Endothelial cell of umbilical vein (primary cell): ENCODE results near the gene NDRG2. TPM values are rescaled to one million over a fixed set of nuclear protein-coding genes. Genes with fewer than 3 reads are reported as not detected.

ENCODE experiments used
- BruUV-seq: library from RNA; stranded (reverse); fragments of 400-500 nt; replicated peaks from 2 replicates; lab custom pipeline; 2021; lab: Mats Ljungman, UMichigan
- CTCF ChIA-PET: fragments of 300-600, 350-600 bp; sonication (Branson Sonifier 250); formaldehyde crosslinking; loops from one replicate; lab custom pipeline; 2021; ENCODE audit warnings: antibody characterized with exemption, inconsistent platforms; lab: Charles Lee
- POLR2A ChIA-PET: fragments of 300-600, 350-600 bp; sonication (Branson Sonifier 250); formaldehyde crosslinking; loops from one replicate; lab custom pipeline; 2021; ENCODE audit warnings: antibody characterized with exemption, inconsistent platforms; lab: Charles Lee
- DNase-seq: peaks from one replicate; pipeline ENCODE4 v3.0.0-alpha.2; 2011; ENCODE audit warnings: low read depth, low spot score
- FAIRE-seq: peaks from 2 replicates; lab custom pipeline; 2011; peaks lifted over from hg19 to GRCh38; lab: Jason Lieb, UNC
- H2AFZ ChIP-seq: 2 replicates; pipeline ENCODE4 v1.6.0; 2012; ENCODE audit warnings: low read depth, low read length, control low read depth, inconsistent platforms
- H3K27ac ChIP-seq: 2 replicates; pipeline ENCODE4 v1.5.1; 2011; ENCODE audit warnings: low read depth, mild to moderate bottlenecking, control low read depth, low read length, moderate library complexity; ENCODE audit not compliant: insufficient read depth
- H3K27me3 ChIP-seq, 2 experiments: 2 replicates each; pipeline versions ENCODE4 v1.6.0 to v1.6.1; 2011; ENCODE audit warnings: low read length in 2 of 2, mixed read lengths in 1 of 2; ENCODE audit not compliant: control insufficient read depth in 2 of 2, insufficient read depth in 2 of 2
- H3K36me3 ChIP-seq, 2 experiments: 2 replicates in 1 of 2; 3 replicates in 1 of 2; pipeline ENCODE4 v1.5.1; 2011; ENCODE audit warnings: low read length in 2 of 2, mild to moderate bottlenecking in 1 of 2, moderate library complexity in 1 of 2; ENCODE audit not compliant: control insufficient read depth in 2 of 2, insufficient read depth in 2 of 2; ENCODE audit errors: extremely low read depth in 1 of 2
- H3K4me1 ChIP-seq: 3 replicates; pipeline ENCODE4 v1.5.1; 2011; ENCODE audit warnings: mild to moderate bottlenecking, low read length; ENCODE audit not compliant: control insufficient read depth, insufficient read depth; ENCODE audit errors: extremely low read depth
- H3K4me2 ChIP-seq: 2 replicates; pipeline ENCODE4 v1.6.1; 2011; ENCODE audit warnings: low read length, control low read depth, mixed read lengths; ENCODE audit not compliant: insufficient read depth
- H3K4me3 ChIP-seq, 3 experiments: fragments of 200-600 bp in 1 of 3; sonication (generic), shearing (Covaris generic) in 1 of 3; replicated peaks in 1 of 3; 2 replicates each; pipeline ENCODE4 v1.5.1; 2011 to 2016; ENCODE audit warnings: control low read depth in 3 of 3, low read length in 3 of 3, mild to moderate bottlenecking in 2 of 3, inconsistent platforms in 1 of 3, low read depth in 1 of 3, moderate library complexity in 1 of 3; ENCODE audit not compliant: insufficient read depth in 1 of 3
- H3K79me2 ChIP-seq: 2 replicates; pipeline ENCODE4 v1.6.0; 2012; ENCODE audit warnings: low read length, inconsistent platforms; ENCODE audit not compliant: control insufficient read depth, insufficient read depth
- H3K9ac ChIP-seq: replicated peaks from 2 replicates; pipeline ENCODE3; 2011; ENCODE audit warnings: low read length, control low read depth; ENCODE audit not compliant: insufficient read depth; ENCODE audit errors: extremely low read depth
- H3K9me1 ChIP-seq: replicated peaks from 3 replicates; pipeline ENCODE4 v1.6.0; 2011; ENCODE audit warnings: mild to moderate bottlenecking, low read length; ENCODE audit not compliant: control insufficient read depth, insufficient read depth; ENCODE audit errors: extremely low read depth
- H3K9me3 ChIP-seq: replicated peaks from 2 replicates; pipeline ENCODE4 v1.5.1; 2012; ENCODE audit warnings: low read length, inconsistent platforms; ENCODE audit not compliant: control insufficient read depth, insufficient read depth
- H4K20me1 ChIP-seq: replicated peaks from 2 replicates; pipeline ENCODE3; 2011; ENCODE audit warnings: mild to moderate bottlenecking, low read length; ENCODE audit not compliant: control insufficient read depth, insufficient read depth; ENCODE audit errors: extremely low read depth
- EZH2 ChIP-seq: IDR thresholded peaks from 2 replicates; pipeline ENCODE4 v1.6.1; 2012; ENCODE audit warnings: borderline replicate concordance, low read depth, mild to moderate bottlenecking, moderate library complexity, low read length, inconsistent platforms; ENCODE audit not compliant: severe bottlenecking
- FOS ChIP-seq: IDR thresholded peaks from 2 replicates; pipeline ENCODE4 v1.6.1; 2011; ENCODE audit warnings: mild to moderate bottlenecking, low read length, moderate library complexity, borderline replicate concordance; ENCODE audit not compliant: insufficient read depth
- GATA2 ChIP-seq: IDR thresholded peaks from 2 replicates; pipeline ENCODE4 v1.7.0; 2011; ENCODE audit warnings: low read depth, mild to moderate bottlenecking, moderate library complexity, mixed read lengths, low read length; ENCODE audit not compliant: insufficient read length, insufficient read depth
- JUN ChIP-seq: IDR thresholded peaks from 2 replicates; pipeline ENCODE4 v1.6.1; 2011; ENCODE audit warnings: borderline replicate concordance, low read depth; ENCODE audit not compliant: insufficient read length, insufficient read depth
- MYC ChIP-seq: IDR thresholded peaks from one replicate; pipeline ENCODE4 v1.6.1; 2011; ENCODE audit warnings: mild to moderate bottlenecking, low read depth, low read length
- POLR2A ChIP-seq: IDR thresholded peaks from 2 replicates; pipeline ENCODE4 v1.6.1; 2012; ENCODE audit warnings: low read depth, mild to moderate bottlenecking, control low read depth, low read length
- POLR2AphosphoS5 ChIP-seq: IDR thresholded peaks from 2 replicates; pipeline ENCODE4 v1.6.1; 2012; ENCODE audit warnings: low read depth, mild to moderate bottlenecking, control low read depth, low read length, moderate library complexity; ENCODE audit not compliant: insufficient read depth
- dilution Hi-C: fragments of 300-500 bp; cut with MboI; formaldehyde crosslinking; loops from one replicate; pipeline ENCODE4 v1.15.0; 2019; ENCODE audit warnings: low sequenced_read_pairs; ENCODE audit not compliant: extremely low pct_ligation_motif_present
- intact Hi-C: fragments of 100-400 bp; cut with micrococcal nuclease; formaldehyde crosslinking; loops from one replicate; pipeline ENCODE4 v1.10.0; 2022
- polyA plus RNA-seq, 4 experiments: library from polyadenylated mRNA; depleted of rRNA in 3 of 4; stranded (reverse) in 3 of 4; unstranded in 1 of 4; fragments of >200 nt; gene quantifications; 2 replicates each; pipeline versions ENCODE4 v1.2.1 to v1.2.3, GENCODE V29; 2011 to 2012; ENCODE audit warnings: missing spikeins in 1 of 4
- total RNA-seq: library from RNA; stranded (reverse); gene quantifications from 2 replicates; pipeline ENCODE4 v1.2.3, GENCODE V29; 2021
- TF ChIP-seq, protein P1 (sequence below): IDR thresholded peaks from 2 replicates; pipeline ENCODE4 v1.6.1; 2011; ENCODE audit not compliant: insufficient read depth, insufficient read length
- TF ChIP-seq, protein P2 (sequence below), 2 donors: IDR thresholded peaks; 1 replicate in 1 of 2; 2 replicates in 1 of 2; pipeline ENCODE4 v1.5.1; 2011; ENCODE audit warnings: low read length in 2 of 2, mild to moderate bottlenecking in 2 of 2, moderate library complexity in 2 of 2, control low read depth in 1 of 2, inconsistent platforms in 1 of 2, low read depth in 1 of 2; ENCODE audit not compliant: insufficient read depth in 1 of 2; ENCODE audit errors: extremely low read depth in 1 of 2

The NDRG2 gene
- total and polyA plus RNA-seq, 2 donors (not counting 3 experiments of a cell fraction or from before 2014, with no cell fraction given), result 0.54 TPM; not detected in 1

DNA sequence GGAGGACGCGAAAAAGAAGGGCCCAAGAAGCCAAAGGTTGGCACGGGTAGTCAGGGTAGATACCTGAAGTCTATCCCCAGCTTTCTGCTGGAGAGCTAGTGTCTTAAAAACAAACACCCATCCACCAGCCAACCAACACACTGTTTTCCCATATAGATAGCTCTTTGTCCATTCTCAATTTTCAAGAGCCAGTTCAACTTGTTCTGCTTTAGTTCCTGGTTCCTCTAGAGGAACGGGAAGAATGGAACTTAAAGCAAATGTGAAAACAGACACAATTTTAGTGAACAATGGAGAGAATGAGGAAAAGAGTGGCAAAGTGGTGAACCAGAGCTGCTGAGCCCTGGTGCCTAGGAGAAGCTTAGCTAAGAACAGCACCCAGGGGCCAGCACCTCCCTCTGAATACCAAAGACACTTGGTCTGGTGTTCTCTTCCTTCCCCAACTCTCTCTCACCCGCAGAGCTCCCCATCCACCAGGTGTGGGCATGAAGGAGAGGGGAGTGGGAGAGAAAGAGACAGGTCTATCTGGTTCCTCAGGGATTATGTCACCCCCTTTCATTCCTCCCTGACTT lies 3.8 kb downstream of the NDRG2 start:
- POLR2A ChIA-PET, result no interaction called here
- dilution Hi-C loops, result no loop called here
- H3K27me3 ChIP-seq, result peaks cover 37 to 49% of the 10 kb centered on the region in 2 experiments

More for the DNA sequence above, 3.8 kb downstream of the NDRG2 start:
- FAIRE-seq (no peak), DNase-seq (no peak)
- CTCF ChIA-PET, result interaction anchor here (1.0 to 1.5 kb wide), 6 partner anchors 9 to 84 kb away, joined by 3 to 5 read pairs (median 3); no protein-coding TSS in a partner anchor
- no peak overlapping the region for H2AFZ ChIP-seq
- TF ChIP-seq MYC (no peak), JUN (no peak), POLR2AphosphoS5 (no peak), GATA2 (no peak), FOS (no peak), EZH2 (no peak), POLR2A (no peak)
- TF ChIP-seq, protein P1, sequence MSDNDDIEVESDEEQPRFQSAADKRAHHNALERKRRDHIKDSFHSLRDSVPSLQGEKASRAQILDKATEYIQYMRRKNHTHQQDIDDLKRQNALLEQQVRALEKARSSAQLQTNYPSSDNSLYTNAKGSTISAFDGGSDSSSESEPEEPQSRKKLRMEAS, result no peak
- TF ChIP-seq, protein P2, sequence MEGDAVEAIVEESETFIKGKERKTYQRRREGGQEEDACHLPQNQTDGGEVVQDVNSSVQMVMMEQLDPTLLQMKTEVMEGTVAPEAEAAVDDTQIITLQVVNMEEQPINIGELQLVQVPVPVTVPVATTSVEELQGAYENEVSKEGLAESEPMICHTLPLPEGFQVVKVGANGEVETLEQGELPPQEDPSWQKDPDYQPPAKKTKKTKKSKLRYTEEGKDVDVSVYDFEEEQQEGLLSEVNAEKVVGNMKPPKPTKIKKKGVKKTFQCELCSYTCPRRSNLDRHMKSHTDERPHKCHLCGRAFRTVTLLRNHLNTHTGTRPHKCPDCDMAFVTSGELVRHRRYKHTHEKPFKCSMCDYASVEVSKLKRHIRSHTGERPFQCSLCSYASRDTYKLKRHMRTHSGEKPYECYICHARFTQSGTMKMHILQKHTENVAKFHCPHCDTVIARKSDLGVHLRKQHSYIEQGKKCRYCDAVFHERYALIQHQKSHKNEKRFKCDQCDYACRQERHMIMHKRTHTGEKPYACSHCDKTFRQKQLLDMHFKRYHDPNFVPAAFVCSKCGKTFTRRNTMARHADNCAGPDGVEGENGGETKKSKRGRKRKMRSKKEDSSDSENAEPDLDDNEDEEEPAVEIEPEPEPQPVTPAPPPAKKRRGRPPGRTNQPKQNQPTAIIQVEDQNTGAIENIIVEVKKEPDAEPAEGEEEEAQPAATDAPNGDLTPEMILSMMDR (IDR thresholded peaks at IDR 0.05; ENCODE audit: extremely low read depth in 1 of 2, insufficient read depth in 1 of 2, low read depth in 1 of 2, low read length in 2 of 2), result no peak
- no peaks in the 10 kb centered on the region for H3K4me1 ChIP-seq
- no TSS peak for BruUV-seq
- no peaks in the 10 kb centered on the region for H3K9me1 ChIP-seq
- intact Hi-C loops, result no loop called here
- no peaks in the 10 kb centered on the region for H3K79me2 ChIP-seq
- no peak overlapping the region for H3K4me3 ChIP-seq
- no peaks in the 10 kb centered on the region for H3K36me3 ChIP-seq
- H3K9me3 ChIP-seq, result no peaks in the 10 kb centered on the region
- H4K20me1 ChIP-seq, result no peaks in the 10 kb centered on the region
- H3K9ac ChIP-seq, result no peak overlapping the region
- no peak overlapping the region for H3K4me2 ChIP-seq
- no peak overlapping the region for H3K27ac ChIP-seq
